GM18870 (cell line): ENCODE results near the gene PSMA8.
"Not testable (repeated sequence)": the region's sequence is repeated elsewhere in the genome, so short reads cannot be mapped to it uniquely, and the experiment has no call there.

Source experiments
- ATAC-seq: cut with Tn5 transposase; IDR thresholded peaks from one replicate; pipeline ENCODE4 v1.9.1; 2021; ENCODE audit warnings: moderate library complexity; ENCODE audit not compliant: unreplicated experiment

Gene PSMA8

GRCh38 chr18:26167592-26167991 is 33.9 kb downstream of the PSMA8 start:
- ATAC-seq: peak; percentile 89

GRCh38 chr18:26175481-26175880 is 41.8 kb downstream of the PSMA8 start:
- ATAC-seq: no peak

GRCh38 chr18:26176134-26176533 is 42.5 kb downstream of the PSMA8 start:
- ATAC-seq: no peak

- ATAC-seq: peak; percentile 66
Measured at GRCh38 chr18:26181343-26181826, 47.7 kb downstream of the PSMA8 start.

GRCh38 chr18:26183395-26184112 is 49.9 kb downstream of the PSMA8 start:
- ATAC-seq: no peak

- ATAC-seq: no peak
Measured at GRCh38 chr18:26185267-26185666, 51.6 kb downstream of the PSMA8 start.

- peak; percentile 88 for ATAC-seq
Measured at GRCh38 chr18:26190506-26190905, 56.8 kb downstream of the PSMA8 start.

GRCh38 chr18:26192233-26192632 is 58.6 kb downstream of the PSMA8 start:
- no peak for ATAC-seq

GRCh38 chr18:26196605-26197004 is 62.9 kb downstream of the PSMA8 start:
- ATAC-seq: no peak

GRCh38 chr18:26202001-26202400 is 68.3 kb downstream of the PSMA8 start:
- not testable (repeated sequence) for ATAC-seq

GRCh38 chr18:26205318-26205717 is 71.6 kb downstream of the PSMA8 start:
- no peak for ATAC-seq

GRCh38 chr18:26206488-26206887 is 72.8 kb downstream of the PSMA8 start:
- ATAC-seq: no peak

GRCh38 chr18:26207937-26208336 is 74.3 kb downstream of the PSMA8 start:
- ATAC-seq: no peak

GRCh38 chr18:26208977-26209376 is 75.3 kb downstream of the PSMA8 start:
- ATAC-seq: no peak

GRCh38 chr18:26210147-26210546 is 76.5 kb downstream of the PSMA8 start:
- ATAC-seq: no peak

GRCh38 chr18:26215247-26215970 is 81.7 kb downstream of the PSMA8 start:
- ATAC-seq: peak; percentile 98

GRCh38 chr18:26225022-26225693 is 91.5 kb downstream of the PSMA8 start:
- ATAC-seq: no peak

GRCh38 chr18:26225915-26226228 is 92.2 kb downstream of the PSMA8 start:
- no peak for ATAC-seq

GRCh38 chr18:26226229-26227050 is 92.8 kb downstream of the PSMA8 start, which contains the start of gene TAF4B:
TSS of gene TAF4B (plus strand) at chr18:26226445. CDS start at chr18:26226934, 489 bp downstream.
- ATAC-seq: peak; percentile 68

- ATAC-seq: no peak
Measured at GRCh38 chr18:26227051-26227670, 93.5 kb downstream of the PSMA8 start.
